Stimulated activated CD8-positive, alpha-beta memory T cell treated with anti-CD3 and anti-CD28 coated beads, Interleukin-12 subunit alpha, Interleukin-12 subunit beta, amount 100 ng/mL, for 4 hours (primary cell): ENCODE results near the gene ACKR3.

Experiments
- DNase-seq: peaks from one replicate; pipeline ENCODE4 v3.0.0-alpha.2; 2020; ENCODE audit warnings: low read depth

The ACKR3 gene

DNA sequence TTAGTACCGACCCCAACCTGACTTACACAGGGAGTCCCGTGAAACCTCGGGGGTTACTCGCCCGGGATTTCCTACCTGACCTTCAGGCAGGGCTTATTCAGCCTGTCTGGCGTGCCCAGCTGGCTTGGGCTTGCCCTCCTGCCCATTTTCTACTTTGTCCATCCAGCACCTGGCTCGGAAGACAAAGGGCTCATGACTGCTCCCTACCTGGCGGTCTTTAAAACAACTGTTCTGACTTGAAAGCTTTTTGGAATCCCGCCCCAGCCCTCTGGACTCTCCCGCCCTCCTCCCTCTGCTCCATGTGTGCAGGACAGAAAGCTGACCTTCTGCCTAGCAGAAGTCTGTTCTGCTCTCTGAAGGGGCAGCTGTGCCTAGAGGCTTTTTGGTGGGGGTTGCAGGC lies 43.1 kb downstream of the ACKR3 start:
- DNase-seq, result no peak

DNA sequence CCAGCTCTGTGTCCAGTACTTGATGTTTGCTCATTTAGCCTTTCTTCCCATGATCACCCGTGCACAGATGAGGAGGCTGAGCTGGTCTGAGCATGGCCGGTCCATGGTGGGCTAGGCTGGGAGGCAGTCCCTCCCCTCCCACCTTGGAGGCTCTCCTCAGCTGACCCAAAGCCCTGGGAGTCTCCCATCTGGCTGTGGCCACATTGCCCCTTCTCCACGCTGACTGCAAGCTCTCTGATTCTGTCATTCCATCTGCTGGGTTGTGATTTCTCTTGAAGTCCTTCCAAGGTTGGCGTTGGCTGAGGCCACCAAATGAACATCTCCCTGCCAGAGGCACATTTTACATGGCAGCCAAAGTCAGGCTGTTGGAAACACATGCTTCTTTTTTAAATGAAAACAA lies 44.0 kb downstream of the ACKR3 start:
- DNase-seq, result no peak

DNA sequence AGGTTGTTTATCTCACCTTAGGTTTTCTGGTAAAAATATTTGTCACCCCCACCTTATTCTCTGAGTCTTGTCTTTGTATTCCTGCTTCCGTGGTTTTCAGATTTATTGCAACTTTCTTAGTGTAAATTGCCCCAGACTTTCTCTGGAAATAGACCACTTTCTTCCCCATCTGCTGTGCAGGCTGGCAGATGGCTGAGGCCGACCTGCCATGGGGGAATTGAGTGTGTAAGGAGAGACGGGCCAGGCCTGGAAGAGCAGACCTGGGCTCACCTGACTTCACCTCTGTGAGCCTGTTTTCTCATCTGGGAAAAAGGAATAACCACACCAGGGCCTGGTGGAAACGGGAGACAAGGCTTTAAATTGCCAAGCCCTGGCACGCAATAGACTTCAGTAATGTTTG lies 44.9 kb downstream of the ACKR3 start:
- DNase-seq, result no peak

DNA sequence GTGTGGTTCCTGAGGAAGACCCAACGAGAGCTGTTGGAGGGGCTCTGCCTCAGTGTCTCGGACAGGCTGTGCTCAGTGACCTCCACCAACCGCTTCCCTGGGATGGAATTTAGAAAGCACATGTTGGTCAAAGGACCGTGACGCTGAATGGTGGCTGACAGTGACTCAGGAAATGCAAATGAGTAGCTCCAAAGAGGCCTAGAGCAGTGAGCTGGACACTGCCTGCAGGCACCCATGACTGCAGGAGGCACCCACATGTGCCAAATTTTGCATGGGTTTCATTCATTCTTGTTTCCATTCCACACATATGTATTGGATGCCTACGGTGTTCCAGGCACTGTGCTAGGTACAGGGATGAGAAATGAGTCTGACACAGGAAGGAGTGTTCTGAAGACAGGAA lies 46.4 kb downstream of the ACKR3 start:
- no peak for DNase-seq

DNA sequence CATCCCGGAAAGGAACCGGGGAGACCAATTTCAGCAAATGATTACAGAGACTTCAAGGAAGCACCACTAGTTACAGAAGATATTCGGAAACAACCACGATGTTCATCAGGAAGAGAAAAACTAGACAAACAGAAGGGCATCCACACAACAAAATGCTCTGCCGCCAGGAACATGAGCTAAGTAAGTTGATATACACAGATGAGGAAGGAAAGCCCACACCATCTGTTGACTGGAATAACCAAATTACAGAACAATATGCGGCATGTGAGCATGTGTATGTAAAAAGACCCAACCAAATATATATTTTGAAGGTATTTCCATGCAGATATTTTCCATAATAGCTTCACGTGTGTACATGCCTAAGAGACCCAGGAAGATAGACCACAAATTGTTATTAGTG lies 47.0 kb downstream of the ACKR3 start:
- no peak for DNase-seq

DNA sequence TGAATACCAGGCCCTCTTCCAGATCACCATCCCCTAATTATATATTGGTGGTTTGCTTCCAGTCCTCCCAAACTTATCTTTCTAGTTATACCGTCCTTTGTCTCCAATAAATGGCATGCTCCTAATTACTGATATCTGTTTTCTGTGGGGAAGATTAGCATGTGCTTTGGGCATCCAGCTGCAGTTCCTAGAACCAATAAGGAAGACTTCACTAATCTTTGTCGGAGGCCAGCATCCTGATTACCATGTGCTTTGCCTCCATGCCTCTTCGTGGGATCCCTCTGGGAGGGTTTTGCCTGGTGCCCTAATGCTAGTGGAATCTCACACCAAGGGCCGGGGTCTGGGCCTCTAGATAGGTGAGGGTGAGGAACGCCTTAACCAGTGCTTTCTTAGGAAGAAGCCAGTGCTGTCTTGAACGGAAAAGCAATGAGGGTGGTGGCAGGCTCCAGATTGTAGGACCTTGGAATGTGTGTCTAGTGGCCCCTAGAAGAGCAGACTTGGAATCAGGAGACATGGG lies 47.7 kb downstream of the ACKR3 start:
- no peak for DNase-seq

DNA sequence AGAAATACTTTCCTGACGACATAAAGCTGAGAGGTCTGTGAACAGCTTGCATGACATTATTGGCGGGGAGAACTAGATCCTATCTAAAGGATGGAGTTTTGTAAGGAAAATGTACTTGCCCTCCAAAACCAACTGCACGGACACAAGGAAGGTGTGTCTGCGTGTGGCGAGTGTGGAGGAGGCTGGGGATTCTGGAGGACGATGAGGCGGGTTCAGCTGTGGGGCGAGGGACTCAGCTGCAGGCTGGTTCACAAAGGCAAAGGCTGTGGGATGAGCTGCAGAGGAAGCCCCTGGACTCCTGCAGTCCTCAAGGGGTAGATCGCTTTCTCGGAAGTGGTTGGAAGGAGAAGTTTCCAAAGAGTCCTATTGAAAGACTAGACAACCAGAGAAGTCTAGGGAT lies 48.2 kb downstream of the ACKR3 start:
- no peak for DNase-seq

DNA sequence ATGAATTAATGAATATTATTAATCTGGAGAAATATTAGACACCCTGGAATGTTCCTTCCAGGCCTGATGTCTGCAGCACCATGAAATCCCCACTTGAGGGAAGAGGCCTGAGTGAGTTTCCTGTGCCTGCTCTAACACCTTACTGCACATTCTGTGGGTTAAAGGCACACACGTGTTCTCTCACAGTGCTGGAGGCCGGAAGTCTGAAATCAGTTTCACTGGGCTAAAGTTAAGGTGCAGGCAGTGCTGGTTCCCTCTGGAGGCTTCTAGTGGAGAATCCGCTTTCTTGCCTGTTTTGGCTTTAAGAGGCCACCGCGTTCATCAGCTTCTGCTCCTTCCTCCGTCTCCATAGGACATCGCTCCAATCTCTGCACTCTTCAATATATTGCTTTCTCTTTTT lies 48.7 kb downstream of the ACKR3 start:
- DNase-seq, result no peak

DNA sequence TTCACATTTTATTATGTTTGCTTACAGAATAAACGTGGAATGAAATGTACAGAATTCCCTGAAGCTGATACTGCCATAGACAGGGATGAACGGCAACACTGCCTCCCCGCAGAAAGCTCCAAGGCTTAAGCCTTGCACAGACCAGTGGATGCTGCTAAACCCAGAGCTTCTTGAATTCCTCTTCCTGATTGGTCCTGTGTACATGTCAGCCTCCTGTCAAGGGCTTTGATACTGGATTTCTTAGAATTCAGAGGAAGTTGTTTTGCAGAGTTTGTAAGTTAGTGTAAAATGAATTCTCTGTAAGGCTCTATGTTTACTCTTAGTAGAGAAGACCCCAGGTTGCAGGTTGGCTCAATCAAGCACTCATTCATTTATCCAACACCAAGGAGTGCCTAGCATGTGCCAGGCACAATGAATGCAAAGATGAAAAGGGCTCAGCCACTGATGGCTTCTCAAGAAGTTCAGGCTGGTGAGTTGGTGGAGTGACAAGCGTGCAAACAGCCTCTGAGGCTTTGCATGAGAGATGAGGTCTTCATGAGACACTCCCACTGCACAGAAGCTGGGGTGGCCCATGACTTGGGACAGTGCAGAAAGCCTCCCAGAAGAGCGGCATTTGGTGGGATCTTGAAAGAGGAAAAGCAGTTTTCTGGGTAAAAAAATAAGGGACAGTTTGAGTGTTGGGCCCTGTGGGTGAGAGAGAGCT lies 50.4 kb downstream of the ACKR3 start:
- DNase-seq, result no peak

DNA sequence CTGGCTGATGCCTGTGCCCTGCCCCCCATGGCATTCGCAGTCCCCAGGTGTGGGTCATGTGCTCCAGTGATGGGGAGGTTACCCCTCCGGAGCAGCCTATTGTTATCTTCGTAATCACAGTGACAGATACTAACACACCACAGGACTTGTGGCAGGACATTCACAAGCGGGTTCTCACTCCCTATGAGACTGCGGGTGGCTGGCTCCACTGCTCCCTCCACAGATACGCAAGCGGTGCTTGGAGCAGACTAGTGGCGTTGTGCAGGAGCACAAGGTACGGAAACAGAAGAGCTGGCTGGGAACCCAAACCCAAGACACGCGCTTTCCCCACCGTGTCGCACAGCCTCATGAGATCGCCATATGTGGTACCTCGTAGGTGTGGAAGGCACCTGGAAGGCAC lies 52.2 kb downstream of the ACKR3 start:
- DNase-seq, result no peak

DNA sequence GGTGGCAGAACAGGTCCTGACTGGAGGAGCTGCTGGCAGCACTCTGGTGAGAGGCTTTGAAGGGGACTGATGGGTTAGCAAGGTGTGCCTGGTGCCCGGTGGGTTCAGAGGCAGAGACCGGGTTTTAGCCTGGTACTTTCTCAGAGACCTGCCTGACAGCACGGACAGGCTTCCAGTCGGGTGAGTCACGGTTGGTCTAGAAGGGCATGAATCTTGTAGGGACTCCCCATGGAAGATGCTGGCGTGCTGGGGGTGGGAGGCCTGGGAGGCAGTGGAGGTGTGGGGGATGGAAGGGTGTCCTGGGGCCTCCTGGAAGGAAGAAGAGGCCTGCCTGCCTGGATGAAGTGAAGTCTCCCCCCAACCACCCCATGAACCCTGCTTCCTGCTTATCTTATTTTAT lies 52.6 kb downstream of the ACKR3 start:
- no peak for DNase-seq

DNA sequence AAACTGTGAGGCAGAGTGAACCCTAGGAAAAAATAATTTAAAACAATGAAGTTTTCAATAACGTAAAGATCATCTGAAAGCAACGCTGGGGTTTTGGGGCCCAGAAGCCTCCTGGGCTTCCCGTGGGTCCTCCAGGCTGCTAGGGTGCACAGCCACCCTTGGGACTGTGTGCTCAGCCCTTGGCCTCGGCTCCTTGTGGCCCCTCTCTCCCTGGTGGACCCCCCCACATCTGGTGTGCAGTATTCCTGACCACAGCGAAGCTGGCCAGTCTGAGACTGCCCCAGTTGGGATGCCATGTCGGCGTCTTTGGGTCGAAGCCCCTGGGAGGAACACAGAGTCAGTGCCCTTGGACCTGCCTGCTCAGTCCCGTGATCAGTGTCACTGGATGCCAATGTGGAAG lies 53.0 kb downstream of the ACKR3 start:
- no peak for DNase-seq

DNA sequence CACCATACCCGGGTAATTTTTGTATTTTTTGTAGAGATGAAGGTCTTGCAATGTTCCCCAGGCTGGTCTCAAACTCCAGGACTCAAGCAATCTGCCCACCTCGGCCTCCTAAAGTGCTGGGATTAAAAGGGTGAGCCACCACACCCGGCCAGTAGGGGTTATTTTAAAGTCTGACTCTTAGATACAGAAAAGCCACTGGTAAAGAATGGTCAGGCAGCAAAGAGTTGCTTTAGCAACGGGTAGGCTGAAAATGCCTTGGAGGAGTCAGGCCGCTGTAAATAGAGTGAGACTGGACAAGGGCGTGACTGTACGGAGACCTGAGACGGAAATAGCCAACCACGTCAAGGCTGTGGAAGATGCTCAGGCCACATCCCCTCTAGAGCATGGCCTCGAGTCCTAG lies 54.2 kb downstream of the ACKR3 start:
- no peak for DNase-seq

DNA sequence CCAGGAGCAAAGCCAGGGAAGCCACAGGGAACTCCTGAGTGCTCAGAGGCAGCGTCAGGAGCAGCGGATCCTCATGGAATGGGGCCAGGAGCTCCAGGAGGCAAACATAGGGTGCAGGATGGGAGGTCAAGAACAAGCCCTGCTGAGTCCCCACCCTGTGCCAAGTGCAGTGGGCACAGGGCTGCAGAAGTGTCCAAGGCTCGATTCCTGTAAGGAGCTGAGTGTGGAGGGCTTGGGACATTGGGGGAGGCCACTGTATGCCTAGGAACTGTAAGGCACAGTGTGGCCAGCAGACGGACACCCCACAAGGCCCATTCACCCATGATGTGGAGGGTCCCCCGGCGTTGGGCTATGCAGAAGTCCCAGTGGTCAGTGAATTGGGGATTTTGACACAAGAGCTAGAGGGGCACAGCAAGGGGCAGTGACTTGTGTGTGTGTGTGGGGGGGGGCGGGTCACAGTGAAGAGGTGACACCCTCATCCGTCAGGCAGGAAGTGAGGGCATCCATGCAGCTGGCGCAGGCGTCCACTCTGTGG lies 55.6 kb downstream of the ACKR3 start:
- no peak for DNase-seq

DNA sequence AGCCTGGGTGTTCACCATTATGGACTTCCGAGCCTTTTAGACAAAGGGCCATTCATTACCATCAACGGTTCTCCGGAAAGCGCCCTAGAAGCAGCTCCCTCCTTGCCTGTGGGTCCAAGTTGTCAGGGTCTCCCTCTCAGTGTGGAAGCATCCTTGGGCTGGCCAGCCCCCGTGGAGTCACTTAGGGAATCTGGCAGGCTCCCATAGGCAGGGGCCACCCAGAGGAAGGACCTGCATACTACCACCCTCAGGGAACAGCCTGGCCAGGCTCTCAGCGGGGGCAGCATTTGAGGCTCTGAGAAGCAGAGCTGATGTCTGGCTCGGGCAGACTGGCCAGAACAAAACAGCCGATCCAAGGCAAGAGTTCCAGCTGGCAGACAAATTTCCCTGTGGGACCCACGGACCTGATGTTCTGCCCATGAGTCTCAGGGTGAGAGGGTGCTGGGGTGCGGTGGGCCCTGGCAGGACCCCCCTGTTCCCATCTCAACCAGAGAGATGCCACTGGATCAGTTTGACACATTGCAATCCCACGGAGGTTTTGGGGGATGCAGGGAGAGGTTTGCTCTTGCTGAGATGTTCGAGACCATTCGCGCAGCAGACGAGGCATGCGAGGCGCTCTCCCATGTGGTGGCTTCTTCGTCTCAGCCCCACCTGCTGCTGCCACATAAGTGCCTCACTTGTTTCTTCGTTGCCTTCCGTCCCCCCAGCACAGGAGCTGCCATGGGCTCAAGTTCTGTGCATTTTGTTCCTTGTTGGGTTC lies 56.9 kb downstream of the ACKR3 start:
- no peak for DNase-seq

DNA sequence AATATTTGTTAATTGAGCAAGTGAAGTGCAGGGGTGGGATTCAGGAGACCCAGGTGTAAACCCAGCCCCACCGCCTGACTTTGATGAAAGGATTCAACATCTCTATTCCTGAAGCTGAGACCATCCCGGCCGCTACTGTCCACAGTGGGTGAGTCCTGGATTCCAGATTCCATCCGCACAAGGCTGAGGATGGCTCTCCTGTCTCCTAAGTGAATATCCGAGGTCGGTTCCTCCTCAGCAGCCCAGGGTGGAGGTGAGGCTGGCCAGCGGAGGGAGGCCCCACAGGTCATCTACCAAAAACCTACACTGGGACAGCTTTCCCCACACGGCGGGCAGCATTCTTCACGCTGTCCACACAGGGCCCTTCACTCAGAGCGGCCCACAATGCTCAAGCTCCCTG lies 57.6 kb downstream of the ACKR3 start:
- DNase-seq, result no peak

DNA sequence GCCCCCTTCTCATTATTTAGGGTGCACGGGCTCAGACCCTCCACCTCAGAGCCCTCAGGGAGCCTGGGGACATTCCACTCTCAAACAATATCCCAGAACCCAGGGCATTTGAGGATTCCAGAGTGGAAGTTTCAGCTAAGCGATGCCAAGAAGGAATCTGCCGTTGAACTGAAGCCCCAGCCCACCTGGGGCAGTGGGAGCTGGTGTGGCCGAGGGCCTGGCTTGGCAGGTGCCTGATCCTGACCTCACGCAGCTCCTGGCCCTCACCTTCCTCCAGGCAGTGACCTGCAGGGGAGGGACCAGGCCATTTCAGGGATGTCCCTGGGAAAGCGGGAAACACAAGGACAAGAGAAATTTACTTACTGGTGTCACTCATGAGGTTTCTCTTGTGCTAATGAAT lies 58.2 kb downstream of the ACKR3 start:
- no peak for DNase-seq

DNA sequence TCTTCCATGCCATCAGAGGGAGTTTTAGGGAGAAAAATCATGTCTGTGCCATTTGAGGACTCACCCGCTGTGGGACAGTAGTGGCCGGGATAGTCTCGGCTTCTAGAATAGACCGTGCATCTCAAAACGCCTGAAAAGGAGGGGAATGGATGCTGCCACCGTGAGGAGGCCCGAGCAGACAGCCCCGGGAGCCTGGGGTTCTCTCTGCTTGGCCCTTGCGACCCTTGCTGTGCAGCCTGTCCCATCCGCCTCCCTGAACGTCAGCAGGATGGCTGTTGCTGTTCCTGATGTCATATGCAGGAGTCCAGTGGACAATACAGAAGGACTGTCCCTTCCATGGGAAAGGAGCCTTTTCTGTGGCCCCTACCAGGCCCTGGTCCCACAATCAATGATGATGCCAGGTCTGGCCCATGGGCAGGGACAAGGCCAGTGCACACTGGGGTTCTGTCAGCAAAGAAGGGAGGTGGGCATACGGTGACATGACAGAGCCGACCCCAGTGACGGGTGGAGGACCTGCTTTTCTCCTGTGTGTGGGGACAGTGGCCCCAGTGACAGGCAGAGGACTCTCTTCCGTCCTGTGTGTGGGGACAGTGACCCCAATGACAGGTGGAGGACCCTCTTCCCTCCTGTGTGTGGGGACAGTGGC lies 58.8 kb downstream of the ACKR3 start:
- no peak for DNase-seq

DNA sequence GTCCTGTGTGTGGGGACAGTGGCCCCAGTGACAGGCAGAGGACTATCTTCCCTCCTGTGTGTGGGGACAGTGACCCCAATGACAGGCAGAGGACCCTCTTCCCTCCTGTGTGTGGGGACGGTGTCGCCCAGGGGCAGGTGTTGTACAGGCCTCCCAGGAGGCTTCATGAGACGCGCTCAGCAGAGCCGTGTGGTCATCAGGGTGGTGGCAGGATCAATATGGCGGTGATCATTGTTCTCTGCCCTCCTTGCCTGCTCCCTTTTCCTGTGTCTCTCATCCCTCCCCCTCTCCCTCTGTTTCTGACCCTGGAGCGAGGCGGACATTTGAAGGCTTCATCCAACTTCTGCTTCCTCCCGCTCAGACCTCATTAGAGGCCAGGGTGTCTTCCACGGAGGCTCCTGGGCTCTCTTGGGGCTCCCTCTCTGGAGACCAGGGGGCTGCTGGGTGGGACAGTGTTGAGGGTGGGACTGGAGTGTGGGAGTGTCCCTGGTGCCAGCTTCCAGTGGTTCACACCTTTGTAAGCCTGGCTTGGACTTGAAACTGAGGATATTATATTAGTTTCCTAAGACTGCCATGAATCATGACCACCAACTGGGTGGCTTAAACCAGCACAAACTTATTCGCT lies 59.5 kb downstream of the ACKR3 start:
- DNase-seq, result no peak

DNA sequence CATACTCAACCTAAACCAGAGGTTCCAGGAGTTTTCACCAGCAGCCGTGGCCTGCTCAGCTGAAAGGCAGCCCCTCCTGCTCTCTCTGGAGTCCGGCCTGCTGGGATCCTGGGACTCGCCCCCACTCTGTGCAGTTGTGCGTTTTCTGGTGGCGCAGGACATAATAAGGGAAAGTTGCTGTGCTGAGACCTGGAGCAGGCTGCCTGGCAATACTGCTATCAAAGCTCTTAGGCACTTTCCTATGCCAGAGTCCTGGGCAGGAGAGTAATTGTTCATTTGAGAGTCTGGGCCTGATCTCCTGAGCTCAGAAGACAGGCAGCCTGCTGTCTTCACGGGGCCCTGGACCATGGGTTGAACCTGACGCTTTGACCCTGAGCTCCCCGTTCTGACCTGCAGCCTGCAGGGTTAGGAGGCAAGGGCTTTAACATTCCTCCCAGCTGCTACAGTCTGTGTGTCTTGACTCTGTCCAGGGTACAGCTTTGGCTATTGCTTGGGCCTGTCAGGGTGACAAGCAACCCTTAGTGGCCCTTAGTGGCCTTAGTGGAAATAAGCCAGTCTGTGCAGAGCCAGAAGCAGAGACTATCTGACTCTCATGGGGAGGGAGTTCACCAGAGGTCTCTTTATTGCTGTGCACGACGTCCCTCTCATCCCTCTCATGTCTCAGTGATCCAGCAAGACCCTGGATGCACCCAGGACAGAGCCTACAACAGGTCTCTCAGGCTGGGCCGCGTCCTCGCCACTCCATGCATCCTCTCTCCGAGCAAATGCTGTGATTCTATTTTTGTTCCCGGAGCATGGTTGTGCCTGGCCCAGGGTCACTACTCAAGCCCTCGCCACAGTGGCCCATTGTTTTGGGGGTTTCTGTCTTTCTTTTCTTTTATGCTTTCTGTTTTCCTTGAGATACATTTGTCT lies 60.6 kb downstream of the ACKR3 start:
- DNase-seq, result no peak

DNA sequence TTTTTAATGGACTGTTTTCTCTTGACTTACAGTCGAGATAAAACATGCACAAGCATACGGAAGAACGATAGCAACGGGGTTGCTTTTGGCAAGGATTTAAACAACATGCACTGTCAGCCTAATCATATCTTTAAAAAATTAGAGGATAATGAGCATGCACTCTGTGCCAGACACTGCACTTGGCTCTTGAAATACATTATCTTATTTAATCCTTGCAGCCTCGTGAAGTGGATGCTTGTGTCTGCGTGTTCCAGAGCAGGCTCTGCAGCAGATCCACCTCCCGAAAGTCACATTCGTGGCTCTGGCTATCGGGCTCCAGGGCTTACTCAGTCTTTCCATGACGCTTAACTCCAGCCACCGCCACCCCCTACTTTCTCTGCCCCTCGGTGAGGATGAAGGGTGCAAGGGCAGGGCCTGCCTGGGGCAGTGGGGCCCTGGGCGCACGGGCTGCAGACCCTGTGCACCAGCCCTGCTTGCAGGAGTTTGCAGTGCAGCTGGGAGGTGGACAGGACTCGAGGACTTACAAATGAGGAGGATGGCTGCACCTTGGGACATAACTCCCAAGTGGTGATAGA lies 61.7 kb downstream of the ACKR3 start:
- DNase-seq, result no peak
